Kidney (tissue), 14 donors: ENCODE data around the gene IGF2BP3. TPM values are rescaled to one million over a fixed set of nuclear protein-coding genes. Genes with fewer than 3 reads are reported as not detected.

Source experiments
- DNase-seq, 5 donors: peaks; one replicate each; pipeline ENCODE4 v3.0.0-alpha.2; 2013 to 2020
- FAIRE-seq: peaks from 2 replicates; lab custom pipeline; 2012; peaks lifted over from hg19 to GRCh38; lab: Jason Lieb, UNC
- H3K27ac ChIP-seq, 2 donors: one replicate each; pipeline ENCODE4 v1.7.0; 2013; ENCODE audit warnings: low read depth in 2 of 2, low read length in 2 of 2, inconsistent platforms in 1 of 2
- H3K27me3 ChIP-seq: one replicate; pipeline ENCODE4 v1.7.1; 2013; ENCODE audit warnings: low read length, inconsistent platforms; ENCODE audit not compliant: control insufficient read depth, insufficient read depth
- H3K36me3 ChIP-seq, 3 donors: one replicate each; pipeline versions ENCODE4 v1.7.0 to v1.7.1; 2013; ENCODE audit warnings: low read length in 3 of 3, control low read depth in 1 of 3, inconsistent platforms in 1 of 3; ENCODE audit not compliant: insufficient read depth in 3 of 3, control insufficient read depth in 2 of 3
- H3K4me1 ChIP-seq, 3 donors: one replicate each; pipeline versions ENCODE4 v1.7.0 to v1.7.1; 2013; ENCODE audit warnings: low read length in 3 of 3, inconsistent platforms in 1 of 3, low read depth in 1 of 3; ENCODE audit not compliant: control insufficient read depth in 2 of 3, insufficient read depth in 2 of 3
- H3K4me3 ChIP-seq, 3 donors: one replicate each; pipeline versions ENCODE4 v1.7.0 to v1.8.1; 2013; ENCODE audit warnings: low read length in 3 of 3, control low read depth in 1 of 3, inconsistent platforms in 1 of 3
- H3K9ac ChIP-seq, 3 donors: one replicate each; pipeline versions ENCODE4 v1.7.0 to v1.7.1; 2013; ENCODE audit warnings: low read length in 3 of 3, control low read depth in 1 of 3, inconsistent platforms in 1 of 3
- H3K9me3 ChIP-seq, 3 donors: one replicate each; pipeline versions ENCODE4 v1.7.0 to v1.7.1; 2013; ENCODE audit warnings: low read length in 3 of 3, control low read depth in 1 of 3, inconsistent platforms in 1 of 3; ENCODE audit not compliant: control insufficient read depth in 2 of 3, insufficient read depth in 1 of 3
- intact Hi-C: fragments of 100-400 bp; cut with DNase I; formaldehyde crosslinking; loops from one replicate; pipeline ENCODE4 v1.11.1; 2022
- polyA plus RNA-seq: library from polyadenylated mRNA; stranded (reverse); fragments of 350-450 nt; fragmentation: Illumina TruSeq; extraction: RNeasy Lipid Tissue Mini Kit (QIAGEN cat#74804); gene quantifications from one replicate; pipeline ENCODE4 v1.2.3, GENCODE V29; 2014; ENCODE audit warnings: low read depth, low replicate concordance; ENCODE audit not compliant: insufficient read depth
- total RNA-seq: library from RNA; stranded (reverse); fragmentation: NEBNext Ultra II Directional; extraction: Animal tissue kit (Norgen Biotek cat#: 25700); gene quantifications from one replicate; pipeline ENCODE4 v1.2.1, GENCODE V29; 2021
- TF ChIP-seq, protein P1 (sequence below): IDR thresholded peaks from 3 replicates; pipeline ENCODE4 v1.5.1; 2012; ENCODE audit warnings: mild to moderate bottlenecking, moderate library complexity, borderline replicate concordance; ENCODE audit not compliant: insufficient read depth; ENCODE audit errors: extremely low read depth
- donor health status: control.
- donor health status: control.
- donor health status: control.
- donor health status: control.
- donor health status: control.
- donor health status: DM: yes; HTN: yes; CAD: no.
- donor health status: Normal renal cell carcinoma (clear cell type).

IGF2BP3 gene
- total and polyA plus RNA-seq, 2 donors from 2014 or later: 0.85 TPM; not detected in 1

DNA sequence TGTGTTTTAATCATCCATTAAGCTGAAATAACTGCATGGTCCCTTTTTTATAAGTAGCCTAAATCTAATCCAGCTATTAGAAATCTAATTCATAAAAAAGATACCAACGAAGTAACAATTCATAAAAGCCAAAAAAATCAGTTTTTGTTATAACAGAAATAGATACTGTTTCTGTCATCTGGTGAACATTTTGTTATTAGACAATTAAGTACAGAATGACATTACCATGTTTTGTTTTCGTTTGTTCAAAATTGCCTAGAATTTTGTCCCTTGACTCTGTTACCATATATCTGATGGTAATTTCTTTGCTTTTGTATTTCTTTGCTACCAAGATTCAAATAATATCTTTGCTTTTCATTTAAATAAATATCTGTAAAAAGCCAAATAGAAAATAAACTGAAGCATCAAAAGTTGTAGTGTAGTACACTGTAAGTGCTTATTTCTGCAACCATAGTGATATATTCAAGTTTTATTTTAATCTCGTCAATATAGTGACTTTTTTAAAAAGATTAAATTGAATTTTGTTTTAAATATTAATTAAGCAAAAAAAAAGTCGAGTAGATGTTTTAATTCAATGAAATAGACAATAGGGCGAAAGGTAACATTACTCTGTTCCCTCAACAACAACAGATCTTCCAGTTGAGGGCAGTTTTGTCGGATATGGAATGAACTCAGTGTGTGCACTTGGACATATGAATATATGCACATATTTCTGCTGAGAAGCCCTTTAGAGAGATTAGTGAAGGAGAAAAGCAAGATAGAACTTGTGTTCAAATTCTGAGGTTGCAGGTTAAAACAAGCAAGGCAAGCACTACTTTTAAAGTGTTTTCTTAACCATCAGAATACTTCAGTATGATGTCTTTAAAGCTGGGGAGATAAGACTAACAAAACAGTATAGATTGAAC, 7.9 kb upstream of the IGF2BP3 start:
- H3K27ac ChIP-seq: no peak overlapping the region
- FAIRE-seq (no peak), DNase-seq (no peak)
- no peak overlapping the region for H3K9ac ChIP-seq
- H3K4me3 ChIP-seq: no peak overlapping the region
- no peaks in the 10 kb centered on the region for H3K4me1 ChIP-seq
- peaks cover 0 to 6% (median 0%) of the 10 kb centered on the region in 3 donors for H3K9me3 ChIP-seq
- peaks cover 7% of the 10 kb centered on the region for H3K27me3 ChIP-seq
- TF ChIP-seq, protein P1, sequence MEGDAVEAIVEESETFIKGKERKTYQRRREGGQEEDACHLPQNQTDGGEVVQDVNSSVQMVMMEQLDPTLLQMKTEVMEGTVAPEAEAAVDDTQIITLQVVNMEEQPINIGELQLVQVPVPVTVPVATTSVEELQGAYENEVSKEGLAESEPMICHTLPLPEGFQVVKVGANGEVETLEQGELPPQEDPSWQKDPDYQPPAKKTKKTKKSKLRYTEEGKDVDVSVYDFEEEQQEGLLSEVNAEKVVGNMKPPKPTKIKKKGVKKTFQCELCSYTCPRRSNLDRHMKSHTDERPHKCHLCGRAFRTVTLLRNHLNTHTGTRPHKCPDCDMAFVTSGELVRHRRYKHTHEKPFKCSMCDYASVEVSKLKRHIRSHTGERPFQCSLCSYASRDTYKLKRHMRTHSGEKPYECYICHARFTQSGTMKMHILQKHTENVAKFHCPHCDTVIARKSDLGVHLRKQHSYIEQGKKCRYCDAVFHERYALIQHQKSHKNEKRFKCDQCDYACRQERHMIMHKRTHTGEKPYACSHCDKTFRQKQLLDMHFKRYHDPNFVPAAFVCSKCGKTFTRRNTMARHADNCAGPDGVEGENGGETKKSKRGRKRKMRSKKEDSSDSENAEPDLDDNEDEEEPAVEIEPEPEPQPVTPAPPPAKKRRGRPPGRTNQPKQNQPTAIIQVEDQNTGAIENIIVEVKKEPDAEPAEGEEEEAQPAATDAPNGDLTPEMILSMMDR: no peak
- intact Hi-C loops: no loop called here
- no peaks in the 10 kb centered on the region for H3K36me3 ChIP-seq

DNA sequence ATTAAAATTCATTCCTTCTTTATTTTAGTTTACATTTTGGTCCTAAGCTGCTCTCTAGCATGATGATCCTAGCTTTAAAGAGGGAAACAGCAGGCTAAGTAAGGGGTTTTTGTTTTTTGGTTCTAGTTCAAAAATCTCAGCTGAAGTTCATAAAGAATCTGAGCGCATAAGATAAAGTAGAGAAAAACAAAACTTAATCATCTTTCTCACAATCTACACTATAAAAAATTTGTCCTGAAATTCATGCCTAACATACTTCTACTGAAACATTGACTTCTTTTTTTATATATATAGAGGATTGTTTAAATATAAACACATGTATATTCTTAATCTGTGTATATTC, 6.8 kb upstream of the IGF2BP3 start:
- H3K36me3 ChIP-seq: no peaks in the 10 kb centered on the region
- H3K27me3 ChIP-seq: peaks cover 7% of the 10 kb centered on the region
- H3K27ac ChIP-seq: no peak overlapping the region
- no peak overlapping the region for H3K9ac ChIP-seq
- TF ChIP-seq, protein P1: no peak
- intact Hi-C loops: no loop called here
- H3K9me3 ChIP-seq: peaks cover 0 to 6% (median 0%) of the 10 kb centered on the region in 3 donors
- no peak overlapping the region for H3K4me3 ChIP-seq
- H3K4me1 ChIP-seq: no peaks in the 10 kb centered on the region
- DNase-seq: no peak
- no peak for FAIRE-seq

DNA sequence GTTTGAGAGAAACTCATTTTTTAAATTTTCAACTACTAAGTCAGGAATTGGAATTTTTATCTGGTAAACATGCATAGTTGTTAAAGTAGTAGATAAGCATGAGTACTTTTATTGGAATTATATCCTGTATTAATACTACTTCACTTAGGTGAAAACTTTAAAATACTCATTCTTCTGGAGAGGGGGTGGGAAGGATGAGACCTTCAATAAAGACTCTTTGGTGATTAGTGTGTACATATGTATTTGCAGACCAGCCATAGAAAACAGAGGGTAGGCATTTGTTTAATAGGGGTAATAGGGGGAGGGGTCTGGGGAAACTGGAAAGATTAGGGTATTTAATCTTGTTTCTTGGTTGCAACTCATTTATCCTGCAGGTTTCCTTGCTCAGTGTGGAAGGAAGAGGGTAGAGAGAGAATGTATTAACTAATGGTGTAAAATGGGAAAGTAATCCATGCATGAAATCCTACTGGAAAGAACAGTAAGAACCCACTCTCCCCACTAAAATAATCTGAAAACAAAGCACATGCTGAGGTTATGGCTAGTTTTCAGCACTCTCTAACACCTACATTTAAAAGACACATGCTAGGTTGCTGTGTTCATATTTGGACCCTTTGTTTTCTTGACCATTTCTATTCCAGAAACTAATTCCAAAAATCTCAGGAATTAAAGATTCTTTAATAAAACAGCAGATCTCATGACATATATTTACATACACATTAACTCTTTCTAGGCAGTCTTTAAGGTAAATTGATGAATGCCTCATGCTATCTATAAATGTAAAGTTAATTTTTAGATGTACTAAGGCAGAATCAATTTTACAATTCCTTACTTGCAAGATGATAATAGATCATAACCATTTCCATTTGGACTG, 6.2 kb upstream of the IGF2BP3 start:
- no peak overlapping the region for H3K4me3 ChIP-seq
- no peaks in the 10 kb centered on the region for H3K36me3 ChIP-seq
- no peak for DNase-seq
- no peak overlapping the region for H3K27ac ChIP-seq
- intact Hi-C loops: no loop called here
- TF ChIP-seq, protein P1: no peak
- no peak overlapping the region for H3K9ac ChIP-seq
- H3K9me3 ChIP-seq: peaks cover 0 to 6% (median 0%) of the 10 kb centered on the region in 3 donors
- FAIRE-seq: no peak
- peaks cover 7% of the 10 kb centered on the region for H3K27me3 ChIP-seq
- no peaks in the 10 kb centered on the region for H3K4me1 ChIP-seq
